ENCODE results near the gene IL17RA.
"Not testable (repeated sequence)": the region's sequence is repeated elsewhere in the genome, so short reads cannot be mapped to it uniquely, and the experiment has no call there.

IL17RA gene

DNA sequence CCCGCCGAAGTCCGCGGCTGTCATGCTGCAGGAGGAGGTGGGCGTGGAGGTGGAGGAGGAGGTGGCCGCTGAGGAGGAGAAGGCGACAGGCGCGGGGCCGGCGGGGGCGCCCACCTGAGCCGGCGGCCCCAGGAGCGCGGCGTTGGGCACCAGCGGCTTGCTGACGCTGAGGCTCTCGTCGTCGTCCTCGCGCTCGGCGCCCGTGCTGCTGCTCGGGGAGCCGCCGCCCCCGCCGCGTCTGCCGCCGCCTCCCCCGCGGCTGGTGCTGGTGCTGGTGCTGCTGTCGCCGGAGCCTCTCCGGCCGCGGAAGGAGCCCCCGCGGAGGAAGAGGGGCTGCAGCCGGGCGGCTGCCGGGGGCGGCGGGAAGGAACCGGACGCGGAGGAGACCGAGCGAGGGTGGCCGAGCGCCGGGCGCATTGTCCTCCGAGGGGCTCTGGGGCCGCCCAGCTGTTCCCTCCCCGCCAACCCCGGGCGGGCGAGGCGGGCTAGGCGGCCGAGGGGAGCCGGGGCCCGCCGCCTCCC lies 36.0 kb downstream of the IL17RA start:
- DNase-seq (ENCODE audit: low read depth): no peak

DNA sequence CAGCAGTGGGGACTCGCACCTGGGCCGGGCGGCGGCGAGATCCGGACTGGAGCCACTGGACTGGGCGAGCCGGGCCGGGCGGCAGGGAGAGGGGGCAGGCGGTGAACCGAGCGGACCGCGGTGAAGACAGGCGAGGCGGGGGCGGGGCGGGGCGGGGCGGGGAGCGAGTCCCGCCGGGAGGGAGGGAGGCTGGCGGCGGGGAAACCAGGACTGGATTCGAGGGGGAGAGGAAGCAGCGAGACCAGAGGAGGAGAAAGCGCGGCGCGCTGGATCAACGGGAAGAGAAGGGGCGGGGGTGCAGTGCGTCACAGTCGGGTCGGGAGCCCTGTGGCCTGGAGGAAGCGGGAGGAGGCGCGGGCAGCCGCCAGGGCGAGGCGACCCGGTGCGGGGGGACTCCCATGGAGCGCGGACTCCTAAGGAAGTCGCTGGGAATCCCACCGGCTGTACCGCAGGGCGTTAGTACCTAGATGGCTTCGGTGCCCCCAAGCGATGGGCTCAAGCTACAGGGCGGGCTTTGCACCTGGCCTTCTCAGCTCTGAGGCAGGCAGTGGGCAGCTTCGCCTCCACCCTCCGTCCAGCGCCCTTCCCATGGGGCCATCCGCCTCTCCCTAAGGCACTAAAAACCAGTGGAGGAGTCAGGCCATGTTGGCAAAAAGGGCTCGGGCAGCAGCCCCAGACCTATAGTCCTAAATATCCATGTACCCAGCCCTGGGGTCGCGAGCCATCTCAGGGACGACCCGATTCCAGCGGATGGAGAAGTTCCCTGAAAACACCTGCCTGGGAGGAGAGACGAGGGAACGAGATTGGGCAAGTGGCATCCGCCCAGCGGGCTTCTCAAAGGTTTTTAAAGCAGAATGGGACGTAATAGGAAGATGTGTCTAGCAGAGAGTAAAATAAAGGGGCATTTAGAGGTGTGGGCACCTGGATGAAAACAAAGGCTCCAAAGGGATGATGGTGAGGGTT lies 36.7 kb downstream of the IL17RA start, which contains the start of gene TMEM121B:
TMEM121B (minus strand) TSS at position 128 of the 963 bp plus-strand sequence. CDS start 233 bp downstream, outside the sequence.
- DNase-seq (ENCODE audit: low read depth): no peak

DNA sequence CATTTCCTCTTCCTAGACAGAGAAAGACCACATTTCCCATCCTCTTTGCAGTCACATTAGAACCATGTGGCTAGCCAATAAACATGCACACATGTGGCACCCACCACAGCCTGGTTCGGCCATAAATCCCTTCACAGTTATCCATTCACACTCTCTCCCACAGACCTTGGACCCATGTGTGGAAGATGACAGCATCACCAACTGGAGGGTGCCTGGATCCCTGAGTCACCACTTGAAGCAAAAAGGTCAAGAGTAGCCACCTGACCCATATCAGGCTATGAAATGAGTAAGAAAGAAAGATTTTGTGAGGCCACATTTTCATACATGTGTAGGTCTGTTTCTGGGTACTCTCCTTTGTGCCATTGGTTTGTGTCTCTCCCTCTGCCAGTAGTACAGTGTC lies 45.4 kb downstream of the IL17RA start:
- no peak for DNase-seq (ENCODE audit: low read depth)

- no peak for DNase-seq (ENCODE audit: low read depth)
Measured at GRCh38 chr22:17131686-17132085, 46.9 kb downstream of the IL17RA start.

- DNase-seq (ENCODE audit: low read depth): no peak
Measured at GRCh38 chr22:17132112-17132511, 47.3 kb downstream of the IL17RA start.

DNA sequence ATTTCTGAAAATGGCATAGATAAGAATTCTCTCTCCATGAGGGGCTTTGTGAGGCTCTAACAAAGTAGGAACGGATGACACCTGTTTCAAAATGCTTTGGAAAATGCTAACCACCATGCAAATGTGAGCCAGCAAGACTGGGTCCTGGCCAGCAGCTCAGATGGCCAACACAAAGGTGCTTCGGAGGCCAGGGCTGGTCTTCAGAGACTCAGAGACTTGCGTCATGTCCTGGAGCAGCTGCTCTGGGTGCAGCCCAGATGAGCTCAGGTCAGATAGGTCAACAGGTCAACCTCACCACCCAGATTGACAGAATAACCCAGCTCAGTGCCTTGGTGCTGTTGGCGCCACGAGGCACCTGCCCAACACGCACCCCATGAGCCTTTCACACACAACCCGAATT lies 48.3 kb downstream of the IL17RA start:
- DNase-seq (ENCODE audit: low read depth): no peak

DNA sequence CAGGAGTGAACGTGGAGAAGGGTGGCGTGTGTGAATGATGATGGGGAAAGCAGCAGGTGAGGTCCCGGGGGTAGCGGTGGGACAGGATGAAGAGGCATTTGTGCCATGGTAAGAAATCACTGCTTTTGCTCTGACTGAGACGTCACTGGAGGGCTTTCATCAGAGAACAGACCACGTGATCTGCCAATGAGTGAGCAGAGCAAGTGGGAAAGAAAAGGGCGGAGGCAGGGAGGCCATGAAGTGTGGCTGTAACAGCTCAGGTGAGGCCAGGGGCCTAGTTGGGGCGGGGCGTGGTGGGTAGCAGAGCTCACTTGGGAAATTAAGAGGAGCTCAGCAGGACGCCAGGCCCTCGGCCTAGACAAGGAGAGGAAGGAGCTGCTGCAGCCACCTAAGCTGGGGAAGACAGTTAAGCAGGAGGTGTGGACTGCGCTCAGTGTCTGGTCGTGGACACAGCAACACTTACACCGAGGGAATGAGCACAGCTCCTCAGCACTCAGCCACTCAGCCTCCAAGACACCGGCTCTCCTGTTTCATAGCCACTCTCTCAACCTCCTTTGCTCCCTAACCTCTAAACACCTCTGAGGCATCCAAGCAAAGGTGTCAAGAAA lies 50.5 kb downstream of the IL17RA start:
- no peak for DNase-seq (ENCODE audit: low read depth)

GRCh38 chr22:17137170-17137569 lies 52.4 kb downstream of the IL17RA start:
- DNase-seq (ENCODE audit: low read depth): no peak

GRCh38 chr22:17137861-17138425 lies 53.1 kb downstream of the IL17RA start:
- DNase-seq (ENCODE audit: low read depth): no peak

GRCh38 chr22:17138513-17138912 lies 53.7 kb downstream of the IL17RA start:
- DNase-seq (ENCODE audit: low read depth): no peak

DNA sequence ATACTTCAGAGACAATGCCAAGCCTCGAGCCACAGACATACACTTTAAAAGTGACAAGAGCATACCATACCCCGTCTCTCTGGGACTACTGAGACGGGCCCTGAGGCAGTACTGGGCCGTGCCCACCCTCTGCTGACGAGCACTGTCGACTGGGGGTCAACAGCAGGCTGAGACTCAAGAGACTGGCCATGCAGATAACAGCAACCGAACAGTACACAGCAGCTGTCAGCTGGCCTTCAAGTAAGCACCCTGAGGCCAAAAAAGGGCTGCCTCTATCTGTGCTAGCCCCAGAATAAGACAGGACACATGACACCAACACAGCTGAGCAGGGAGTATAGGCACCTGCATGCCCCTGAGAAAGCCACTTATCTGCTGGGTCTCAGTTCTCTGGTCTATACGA lies 55.2 kb downstream of the IL17RA start:
- DNase-seq (ENCODE audit: low read depth): no peak

DNA sequence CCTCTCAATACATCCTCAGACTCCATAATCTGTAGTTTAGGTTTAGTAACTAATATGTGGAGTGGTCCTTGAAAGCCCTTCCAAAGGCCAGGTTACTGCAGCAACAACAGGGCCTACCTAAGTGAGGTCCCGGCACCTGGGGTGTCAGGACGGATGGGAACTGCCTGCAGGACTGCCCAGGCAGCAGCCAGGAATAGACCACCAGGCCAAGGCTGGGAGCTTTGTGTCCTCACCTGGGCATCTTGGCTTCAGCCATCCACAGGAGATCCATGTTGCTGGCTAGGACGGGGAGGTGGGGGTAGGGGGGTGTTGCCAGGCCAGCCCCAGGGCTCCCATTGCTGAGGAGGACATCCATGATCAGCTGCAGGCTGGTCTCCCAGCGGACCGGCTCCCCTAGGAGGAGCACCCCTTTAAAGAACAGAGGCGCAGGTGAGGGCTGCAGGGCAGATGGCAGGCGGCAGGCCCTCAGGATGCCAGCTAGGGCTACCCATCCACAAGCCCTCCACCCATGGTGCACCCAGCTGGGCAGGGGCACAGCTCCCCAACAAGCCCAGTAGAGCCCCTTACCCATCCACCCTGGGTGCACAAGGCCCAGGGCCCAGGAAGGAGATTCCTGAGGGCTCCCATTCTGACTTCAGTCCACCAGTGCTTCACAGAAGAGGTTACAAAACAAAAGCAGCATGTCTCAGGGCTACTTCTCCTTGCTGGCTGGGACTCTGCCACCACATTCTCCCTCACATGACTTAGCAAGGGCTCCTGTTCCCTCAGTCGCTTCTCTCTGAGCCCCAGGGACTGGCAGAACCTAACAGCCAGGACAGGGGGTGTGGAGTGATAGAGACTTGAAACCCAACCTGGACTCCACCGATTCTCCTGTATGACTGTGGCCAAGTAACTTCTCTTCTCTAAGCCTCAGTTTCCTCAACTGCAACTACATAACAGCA lies 56.3 kb downstream of the IL17RA start:
- DNase-seq (ENCODE audit: low read depth): no peak

- no peak for DNase-seq (ENCODE audit: low read depth)
Measured at GRCh38 chr22:17143101-17143500, 58.3 kb downstream of the IL17RA start.

DNA sequence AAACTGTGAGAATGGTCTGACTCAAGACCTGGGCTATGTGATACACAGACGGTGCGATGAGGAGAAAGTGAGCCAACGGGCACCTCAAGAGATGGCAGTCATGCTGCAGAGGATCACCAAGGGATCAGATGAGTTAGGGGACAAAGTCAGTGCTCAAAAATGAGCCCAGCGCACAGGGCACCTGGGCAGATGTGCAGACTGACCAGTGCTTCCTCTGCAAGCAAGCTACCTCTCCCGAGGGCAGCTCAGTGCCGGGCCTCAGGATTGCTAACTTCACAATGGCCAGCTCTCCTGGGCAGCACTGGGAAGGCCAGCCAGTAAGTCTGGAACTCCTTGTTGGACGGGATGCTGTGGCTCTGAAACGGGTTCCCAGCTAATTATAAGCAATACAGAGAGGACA lies 59.0 kb downstream of the IL17RA start:
- no peak for DNase-seq (ENCODE audit: low read depth)

DNA sequence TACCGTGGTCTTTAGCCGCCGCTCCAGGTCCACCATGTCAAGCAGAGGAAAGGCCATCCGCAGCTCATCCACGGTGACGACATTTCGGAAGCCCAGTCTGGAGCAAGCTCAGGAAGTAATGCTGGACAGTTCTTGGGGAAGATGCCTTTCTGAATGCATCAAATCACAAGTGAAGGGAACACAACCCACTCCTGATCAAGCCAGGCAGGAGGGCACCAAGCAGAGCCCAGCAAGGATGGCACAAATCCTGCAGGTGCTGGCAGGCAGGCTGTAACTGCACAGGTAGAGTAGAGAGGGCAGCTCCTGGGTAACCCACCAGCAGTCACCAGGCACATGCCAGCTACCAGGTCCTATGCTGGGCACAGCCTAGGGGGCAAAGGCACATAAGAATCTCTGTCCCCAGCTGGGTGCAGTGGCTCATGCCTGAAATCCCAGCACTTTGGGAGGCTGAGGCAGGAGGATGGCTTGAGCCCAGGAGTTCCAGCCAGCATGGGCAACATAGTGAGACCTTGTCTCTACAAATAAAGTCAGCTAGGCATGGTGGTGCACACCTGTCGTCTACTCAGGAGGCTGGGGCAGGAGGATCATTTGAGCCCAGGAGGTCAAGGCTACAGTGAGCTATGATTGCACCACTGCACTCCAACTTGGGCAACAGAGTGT lies 60.4 kb downstream of the IL17RA start:
- no peak for DNase-seq (ENCODE audit: low read depth)

DNA sequence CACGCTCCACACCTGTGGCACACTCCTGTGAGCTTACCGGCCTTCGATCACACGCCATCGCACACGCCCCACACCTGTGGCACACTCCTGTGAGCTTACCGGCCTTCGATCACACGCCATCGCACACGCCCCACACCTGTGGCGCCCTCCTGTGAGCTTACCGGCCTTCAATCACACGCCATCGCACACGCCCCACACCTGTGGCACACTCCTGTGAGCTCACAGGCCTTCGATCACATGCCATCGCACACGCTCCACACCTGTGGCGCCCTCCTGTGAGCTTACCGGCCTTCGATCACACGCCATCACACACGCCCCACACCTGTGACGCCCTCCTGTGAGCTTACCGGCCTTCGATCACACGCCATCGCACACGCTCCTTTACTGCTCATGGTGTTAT lies 62.7 kb downstream of the IL17RA start:
- not testable (repeated sequence) for DNase-seq (ENCODE audit: low read depth)

DNA sequence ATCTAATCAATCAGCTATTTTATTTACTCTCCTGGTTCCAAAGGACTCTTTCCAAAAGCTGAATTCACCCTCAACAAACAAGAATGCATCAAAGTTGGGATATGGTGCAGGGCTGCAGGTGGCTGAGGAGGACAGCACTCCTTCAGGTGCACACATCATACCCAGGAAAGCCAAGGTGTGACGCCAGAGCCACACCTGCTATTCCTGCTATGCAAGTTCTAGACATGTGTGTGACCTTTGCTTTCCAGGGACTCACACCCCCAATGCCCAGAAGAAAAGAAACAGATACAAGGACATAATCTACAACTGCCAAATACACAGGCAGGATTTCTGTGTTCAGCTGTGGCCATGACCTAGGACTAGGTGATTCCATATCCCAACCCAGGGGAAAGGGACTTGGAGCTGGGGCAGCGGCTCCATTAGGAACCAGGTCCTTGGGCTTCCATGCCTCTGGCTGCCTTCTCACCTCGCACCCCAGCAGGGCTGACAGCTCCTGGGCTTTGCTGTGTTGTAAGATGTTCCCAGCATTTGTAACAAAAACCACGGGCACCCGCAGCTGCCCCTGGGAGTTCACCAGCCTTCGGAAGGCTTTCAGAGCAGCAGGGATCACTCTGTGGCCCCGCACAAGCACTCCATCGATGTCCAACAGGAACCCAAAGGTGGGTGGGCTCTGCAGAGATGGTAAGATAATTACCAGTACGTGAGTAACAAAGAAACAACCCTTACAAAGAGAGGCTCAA lies 64.4 kb downstream of the IL17RA start:
- no peak for DNase-seq (ENCODE audit: low read depth)

GRCh38 chr22:17152340-17152739 lies 67.5 kb downstream of the IL17RA start:
- no peak for DNase-seq (ENCODE audit: low read depth)

- no peak for DNase-seq (ENCODE audit: low read depth)
Measured at GRCh38 chr22:17152971-17153370, 68.2 kb downstream of the IL17RA start.

- DNase-seq (ENCODE audit: low read depth): no peak
Measured at GRCh38 chr22:17155941-17156340, 71.1 kb downstream of the IL17RA start.

Data from fibroblast of the conjunctiva (primary cell).